G401 (cell line): ENCODE results near the gene TBC1D10A. TPM values are rescaled to one million over a fixed set of nuclear protein-coding genes. Genes with fewer than 3 reads are reported as not detected.

Experiments used
- DNase-seq: peaks from one replicate; pipeline ENCODE4 v3.0.0-alpha.2; 2015; ENCODE audit warnings: low spot score
- in situ Hi-C: cut with HindIII; loops from 2 replicates; pipeline ENCODE4 v1.10.0; 2016; ENCODE audit warnings: low sequenced_read_pairs, mixed read lengths
- total RNA-seq: library from RNA; depleted of rRNA; stranded (reverse); fragments of >200 nt; shearing (Covaris generic); gene quantifications from 2 replicates; pipeline ENCODE4 v1.2.3, GENCODE V29; 2014; rRNA removed

The TBC1D10A gene
- total RNA-seq, 1 experiment from 2014 or later = 12.8 TPM

GRCh38 chr22:30243661-30244060, 83.1 kb downstream of the TBC1D10A start:
- in situ Hi-C loops = no loop called here
- DNase-seq = no peak

Other genes starting within 250 kb of the TBC1D10A start
- gene HORMAD2, start 246.5 kb downstream of the TBC1D10A start, total RNA-seq = 9.0 TPM in 1 of 2 replicates, not detected in the other
- 24.5 and 36.5 TPM in 2 replicates for gene LIF, start 80.2 kb downstream of the TBC1D10A start, total RNA-seq
- not detected in 2 replicates for gene OSM, start 60.1 kb downstream of the TBC1D10A start, total RNA-seq
- 9.8 and 11.3 TPM in 2 replicates for gene CASTOR1, start 37.4 kb downstream of the TBC1D10A start, total RNA-seq
- gene SF3A1, start 30.0 kb upstream of the TBC1D10A start, total RNA-seq = 16.5 and 25.5 TPM in 2 replicates
- gene CCDC157, start 30.1 kb upstream of the TBC1D10A start, total RNA-seq = 1.8 and 2.9 TPM in 2 replicates
- gene RNF215, start 60.5 kb upstream of the TBC1D10A start, total RNA-seq = 20.5 and 23.2 TPM in 2 replicates
- 13.1 and 15.8 TPM in 2 replicates for gene SEC14L2, start 70.1 kb upstream of the TBC1D10A start, total RNA-seq
- 79.7 and 96.7 TPM in 2 replicates for gene MTFP1, start 98.8 kb upstream of the TBC1D10A start, total RNA-seq
- gene SEC14L3, start 145.1 kb upstream of the TBC1D10A start, total RNA-seq = not detected in 2 replicates
- not detected in 2 replicates for gene SEC14L4, start 178.8 kb upstream of the TBC1D10A start, total RNA-seq
- gene SEC14L6, start 219.8 kb upstream of the TBC1D10A start, total RNA-seq = not detected in 2 replicates
- 3.9 TPM in 1 of 2 replicates, not detected in the other for gene GAL3ST1, start 247.7 kb upstream of the TBC1D10A start, total RNA-seq